HCT116 (cell line): ENCODE data around the gene GALM. TPM values are rescaled to one million over a fixed set of nuclear protein-coding genes. Genes with fewer than 3 reads are reported as not detected.
A peak's percentile ranks its signal among the peaks of the same experiment; 100 is the strongest.

Experiments
- ATAC-seq: fragments of 200-7000 bp; cut with Tn5 transposase; 2 replicates; pipeline ENCODE4 v1.9.1; 2020; ENCODE audit warnings: mild to moderate bottlenecking, moderate library complexity
- BruUV-seq: library from RNA; stranded (reverse); fragments of 400-500 nt; replicated peaks from 2 replicates; lab custom pipeline; 2021; lab: Mats Ljungman, UMichigan
- CTCF ChIA-PET: fragments of 300-600 bp; sonication (Branson Sonifier 250); formaldehyde crosslinking; loops from one replicate; lab custom pipeline; 2021; ENCODE audit warnings: antibody characterized with exemption; lab: Charles Lee
- POLR2A ChIA-PET: fragments of 300-600, 350-600 bp; sonication (Branson Sonifier 250); formaldehyde crosslinking; loops from one replicate; lab custom pipeline; 2021; ENCODE audit warnings: antibody characterized with exemption; lab: Charles Lee
- RAD21 ChIA-PET, 2 experiments: fragments of 300-600 bp; sonication (Branson Sonifier 250); formaldehyde crosslinking; loops; one replicate each; lab custom pipeline; 2023; ENCODE audit warnings: low total read pairs in 2 of 2; ENCODE audit not compliant: uncharacterized antibody in 2 of 2, unreplicated experiment in 2 of 2, low non-redundant PET in 1 of 2; lab: Charles Lee
- DNase-seq: peaks from one replicate; pipeline ENCODE4 v3.0.0-alpha.2; 2010; ENCODE audit warnings: low read depth, low spot score
- H2AFZ ChIP-seq: fragments of 200-600 bp; shearing (Covaris generic), sonication (generic); 2 replicates; pipeline ENCODE4 v1.6.1; 2017; ENCODE audit warnings: low read depth, mixed run types, mixed read lengths, antibody characterized with exemption, low read length; ENCODE audit not compliant: poor library complexity, severe bottlenecking
- H3K27ac ChIP-seq: 2 replicates; pipeline ENCODE4 v1.5.1; 2012; ENCODE audit warnings: low read depth, low read length
- H3K27me3 ChIP-seq: fragments of 200-600 bp; sonication (generic); 2 replicates; pipeline ENCODE4 v1.6.1; 2016; ENCODE audit warnings: mixed run types, low read length, mixed read lengths; ENCODE audit not compliant: insufficient read depth
- H3K36me3 ChIP-seq, 2 experiments: fragments of 200-500 bp in 1 of 2; fragments of 200-600 bp in 1 of 2; sonication (Bioruptor generic) in 1 of 2; sonication (generic) in 1 of 2; 2 replicates each; pipeline versions ENCODE4 v1.5.1 to v1.6.1; 2014 to 2016; ENCODE audit warnings: low read length in 2 of 2, inconsistent platforms in 1 of 2, mixed read lengths in 1 of 2, mixed run types in 1 of 2; ENCODE audit not compliant: insufficient read depth in 2 of 2, control insufficient read depth in 1 of 2
- H3K4me1 ChIP-seq, 2 experiments: fragments of 200-600 bp in 1 of 2; sonication (generic) in 1 of 2; 2 replicates each; pipeline versions ENCODE4 v1.5.1 to v1.6.1; 2012 to 2017; ENCODE audit warnings: low read length in 2 of 2, inconsistent platforms in 1 of 2, mild to moderate bottlenecking in 1 of 2, mixed read lengths in 1 of 2, mixed run types in 1 of 2, moderate library complexity in 1 of 2; ENCODE audit not compliant: insufficient read depth in 2 of 2, control insufficient read depth in 1 of 2
- H3K4me2 ChIP-seq: fragments of 200-600 bp; sonication (generic); 2 replicates; pipeline ENCODE4 v1.6.1; 2017; ENCODE audit warnings: mixed run types, low read length, mixed read lengths
- H3K4me3 ChIP-seq, 2 experiments: fragments of 200-600 bp in 1 of 2; sonication (generic) in 1 of 2; replicated peaks in 1 of 2; 2 replicates each; pipeline ENCODE4 v1.5.1; 2011 to 2016; ENCODE audit warnings: low read length in 2 of 2, control low read depth in 1 of 2, low read depth in 1 of 2, mild to moderate bottlenecking in 1 of 2, mixed read lengths in 1 of 2, mixed run types in 1 of 2
- H3K79me2 ChIP-seq: fragments of 200-600 bp; sonication (generic); 2 replicates; pipeline ENCODE4 v1.6.1; 2017; ENCODE audit warnings: mild to moderate bottlenecking, mixed run types, low read length, moderate library complexity, mixed read lengths; ENCODE audit not compliant: insufficient read depth
- H3K9ac ChIP-seq: fragments of 200-600 bp; sonication (generic); 2 replicates; pipeline ENCODE4 v1.6.1; 2016; ENCODE audit warnings: low read length, mixed read lengths
- H3K9me2 ChIP-seq: fragments of 200-600 bp; sonication (generic), shearing (Covaris generic); 2 replicates; pipeline ENCODE4 v1.6.1; 2017; ENCODE audit warnings: mixed run types, mild to moderate bottlenecking, moderate library complexity; ENCODE audit not compliant: insufficient read depth
- H3K9me3 ChIP-seq, 2 experiments: fragments of 200-500 bp in 1 of 2; fragments of 200-600 bp in 1 of 2; sonication (Bioruptor generic) in 1 of 2; sonication (generic) in 1 of 2; 2 replicates each; pipeline ENCODE4 v1.6.1; 2014 to 2017; ENCODE audit warnings: low read length in 2 of 2, mixed read lengths in 2 of 2, inconsistent platforms in 1 of 2, low read depth in 1 of 2, mild to moderate bottlenecking in 1 of 2, mixed run types in 1 of 2, moderate library complexity in 1 of 2; ENCODE audit not compliant: control insufficient read depth in 1 of 2, insufficient read depth in 1 of 2
- H4K20me1 ChIP-seq: fragments of 200-600 bp; sonication (generic), shearing (Covaris generic); 2 replicates; pipeline ENCODE4 v1.6.1; 2017; ENCODE audit warnings: mixed run types, mild to moderate bottlenecking, moderate library complexity; ENCODE audit not compliant: insufficient read depth
- ATF3 ChIP-seq: IDR thresholded peaks from 2 replicates; pipeline ENCODE4 v1.6.1; 2012
- EGR1 ChIP-seq: IDR thresholded peaks from 2 replicates; pipeline ENCODE4 v1.6.1; 2012; ENCODE audit warnings: low read depth
- ELF1 ChIP-seq: IDR thresholded peaks from 2 replicates; pipeline ENCODE4 v1.6.1; 2012; ENCODE audit warnings: low read depth, borderline replicate concordance
- EZH2 ChIP-seq: fragments of 200-600 bp; sonication (generic); IDR thresholded peaks from 2 replicates; pipeline ENCODE4 v1.6.1; 2017; ENCODE audit warnings: antibody characterized with exemption, mixed run types
- POLR2A ChIP-seq: IDR thresholded peaks from 2 replicates; pipeline ENCODE4 v1.7.0; 2011; ENCODE audit warnings: borderline replicate concordance; ENCODE audit not compliant: insufficient read depth, insufficient read length; ENCODE audit errors: extremely low read depth
- RAD21 ChIP-seq: IDR thresholded peaks from 2 replicates; pipeline ENCODE4 v1.6.1; 2012; ENCODE audit warnings: low read depth, mild to moderate bottlenecking
- SIN3A ChIP-seq: IDR thresholded peaks from 2 replicates; pipeline ENCODE4 v1.6.1; 2012; ENCODE audit warnings: low read depth
- SP1 ChIP-seq: IDR thresholded peaks from 2 replicates; pipeline ENCODE4 v1.6.1; 2012; ENCODE audit warnings: low read depth
- TCF7L2 ChIP-seq: IDR thresholded peaks from 2 replicates; pipeline ENCODE4 v1.7.0; 2011; ENCODE audit warnings: borderline replicate concordance, inconsistent platforms; ENCODE audit not compliant: insufficient read depth, insufficient read length; ENCODE audit errors: extremely low read depth
- YY1 ChIP-seq: IDR thresholded peaks from 2 replicates; pipeline ENCODE4 v1.6.1; 2011; ENCODE audit warnings: low read length, low read depth, moderate library complexity, mild to moderate bottlenecking; ENCODE audit not compliant: insufficient replicate concordance; ENCODE audit errors: extremely low read depth
- ZBTB33 ChIP-seq: IDR thresholded peaks from 2 replicates; pipeline ENCODE4 v1.6.1; 2011; ENCODE audit warnings: mild to moderate bottlenecking, low read length, moderate library complexity; ENCODE audit not compliant: insufficient replicate concordance; ENCODE audit errors: extremely low read depth
- intact Hi-C: fragments of 100-400 bp; cut with micrococcal nuclease; formaldehyde crosslinking; loops from 2 replicates; pipeline ENCODE4 v1.10.0; 2022
- total RNA-seq: library from RNA; stranded (reverse); gene quantifications from one replicate; pipeline ENCODE4 v1.2.1, GENCODE V29; 2021; ENCODE audit not compliant: unreplicated experiment

The GALM gene
- total RNA-seq, 1 experiment from 2014 or later = 10.2 TPM

- Histone ChIP-seq H3K27me3 (no peaks in the 10 kb centered on the region), H3K79me2 (no peaks in the 10 kb centered on the region), H3K4me3 (no peak overlapping the region), H4K20me1 (no peaks in the 10 kb centered on the region), H3K9me2 (no peaks in the 10 kb centered on the region), H2AFZ (no peak overlapping the region), H3K4me2 (no peak overlapping the region), H3K27ac (no peak overlapping the region), H3K4me1 (peaks cover 0 to 10% of the 10 kb centered on the region in 2 experiments; a peak in 3 of 4 replicates), H3K36me3 (no peaks in the 10 kb centered on the region), H3K9me3 (no peaks in the 10 kb centered on the region), H3K9ac (no peak overlapping the region)
- DNase-seq (no peak), ATAC-seq (no peak)
- no peak for TF ChIP-seq YY1
- no peak for TF ChIP-seq TCF7L2
- no peak for TF ChIP-seq SP1
- TF ChIP-seq EZH2 = no peak
- no peak for TF ChIP-seq ELF1
- TF ChIP-seq ZBTB33 = no peak
- ChIA-PET CTCF (no interaction called here), POLR2A (no interaction called here), RAD21 (no interaction called here)
- intact Hi-C loops = no loop called here
- BruUV-seq = no TSS peak
These were observed 4.6 kb upstream of the GALM start for GRCh38 chr2:38661306-38661705.

GRCh38 chr2:38666556-38666910 is 619 bp downstream of the GALM start:
- Histone ChIP-seq H4K20me1 (no peaks in the 10 kb centered on the region), H3K9me3 (no peaks in the 10 kb centered on the region), H3K9me2 (no peaks in the 10 kb centered on the region), H3K4me3 (peak overlapping the region; percentile 70 to 74), H3K9ac (peak overlapping the region; percentile 54), H2AFZ (peak overlapping the region; percentile 39), H3K79me2 (no peaks in the 10 kb centered on the region), H3K4me2 (peak overlapping the region; percentile 83), H3K27me3 (no peaks in the 10 kb centered on the region), H3K4me1 (peaks cover 8 to 23% of the 10 kb centered on the region in 2 experiments; a peak in 3 of 4 replicates), H3K27ac (peak overlapping the region; percentile 55), H3K36me3 (no peaks in the 10 kb centered on the region)
- no TSS peak for BruUV-seq
- DNase-seq (no peak), ATAC-seq (peak; percentile 43)
- intact Hi-C loops = loop anchor here (1.0 kb wide), 1 partner anchor 63 kb away; no protein-coding TSS in a partner anchor
- ChIA-PET POLR2A (interaction anchor here (1.1 kb wide), 1 partner anchor 85 kb away, joined by 5 read pairs; the partner anchor contains the start of gene SRSF7), RAD21 (no interaction called here), CTCF (interaction anchor here (1.0 to 1.3 kb wide), 2 partner anchors 63 to 85 kb away, joined by 3 to 4 read pairs; no protein-coding TSS in a partner anchor)
- TF ChIP-seq ELF1 = no peak
- TF ChIP-seq POLR2A = no peak
- no peak for TF ChIP-seq ATF3
- no peak for TF ChIP-seq SIN3A
- TF ChIP-seq ZBTB33 = no peak
- no peak for TF ChIP-seq RAD21
- TF ChIP-seq EGR1 = no peak
